OCI-LY7 (cell line): ENCODE results near the gene ERC1.

Experiments used
- EZH2phosphoT487 ChIP-seq: fragments of 200-600 bp; sonication (generic); IDR thresholded peaks from 2 replicates; pipeline ENCODE4 v1.6.1; 2018; ENCODE audit warnings: low read depth, borderline replicate concordance, mild to moderate bottlenecking, mixed run types, antibody characterized with exemption, low read length, moderate library complexity, mixed read lengths
- TF ChIP-seq, protein P1 (sequence below): fragments of 200-600 bp; sonication (generic); conservative IDR thresholded peaks from 2 replicates; pipeline ENCODE4 v1.5.1; 2014; ENCODE audit warnings: mild to moderate bottlenecking, antibody characterized with exemption, low read length, moderate library complexity, mixed read lengths

DNA sequence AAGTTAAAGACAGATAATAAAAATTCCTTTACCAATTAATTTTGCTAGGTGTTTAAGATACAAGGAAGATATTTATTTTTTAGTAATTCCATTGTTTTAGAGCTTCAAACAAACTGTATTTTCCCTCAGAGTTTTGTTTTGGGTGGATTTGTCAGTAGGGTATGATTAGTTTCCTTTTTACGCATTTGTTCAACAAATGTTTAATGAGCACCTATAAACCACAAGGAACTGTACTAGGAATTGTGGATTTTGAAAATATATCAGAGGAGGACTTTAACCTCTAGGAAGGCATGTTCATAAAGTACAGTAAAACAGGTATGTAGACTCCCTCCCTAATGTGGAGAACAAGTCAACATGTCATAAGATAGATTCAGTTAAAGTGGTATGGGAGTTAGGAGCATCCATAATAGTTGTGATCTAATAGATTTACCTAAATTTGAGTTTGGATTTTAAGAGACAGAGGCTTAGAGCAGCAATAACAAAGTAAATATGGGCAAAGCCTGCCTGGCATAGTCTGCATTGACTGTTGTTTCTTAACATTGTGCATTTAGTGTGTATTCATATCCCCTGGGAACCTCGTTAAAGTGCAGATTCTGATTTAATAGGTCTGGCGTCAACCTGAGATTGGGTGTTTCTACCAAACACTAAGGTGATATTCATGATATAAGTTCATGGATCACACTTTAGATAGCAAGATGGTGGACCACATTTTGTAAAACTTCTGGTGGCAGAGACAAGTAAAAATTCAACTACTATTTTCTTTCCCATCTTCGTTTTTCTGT, 232.0 kb downstream of the ERC1 start:
- TF ChIP-seq, protein P1, sequence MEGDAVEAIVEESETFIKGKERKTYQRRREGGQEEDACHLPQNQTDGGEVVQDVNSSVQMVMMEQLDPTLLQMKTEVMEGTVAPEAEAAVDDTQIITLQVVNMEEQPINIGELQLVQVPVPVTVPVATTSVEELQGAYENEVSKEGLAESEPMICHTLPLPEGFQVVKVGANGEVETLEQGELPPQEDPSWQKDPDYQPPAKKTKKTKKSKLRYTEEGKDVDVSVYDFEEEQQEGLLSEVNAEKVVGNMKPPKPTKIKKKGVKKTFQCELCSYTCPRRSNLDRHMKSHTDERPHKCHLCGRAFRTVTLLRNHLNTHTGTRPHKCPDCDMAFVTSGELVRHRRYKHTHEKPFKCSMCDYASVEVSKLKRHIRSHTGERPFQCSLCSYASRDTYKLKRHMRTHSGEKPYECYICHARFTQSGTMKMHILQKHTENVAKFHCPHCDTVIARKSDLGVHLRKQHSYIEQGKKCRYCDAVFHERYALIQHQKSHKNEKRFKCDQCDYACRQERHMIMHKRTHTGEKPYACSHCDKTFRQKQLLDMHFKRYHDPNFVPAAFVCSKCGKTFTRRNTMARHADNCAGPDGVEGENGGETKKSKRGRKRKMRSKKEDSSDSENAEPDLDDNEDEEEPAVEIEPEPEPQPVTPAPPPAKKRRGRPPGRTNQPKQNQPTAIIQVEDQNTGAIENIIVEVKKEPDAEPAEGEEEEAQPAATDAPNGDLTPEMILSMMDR, result no peak
- no peak for TF ChIP-seq EZH2phosphoT487
